CD4-positive, alpha-beta T cell treated with Interleukin-2 at 100 ng/mL for 4 hours (primary cell): ENCODE measurements around the gene OXCT2.

Source experiments
- DNase-seq: peaks from one replicate; pipeline ENCODE4 v3.0.0-alpha.2; 2020; ENCODE audit warnings: low spot score

Gene OXCT2

DNA sequence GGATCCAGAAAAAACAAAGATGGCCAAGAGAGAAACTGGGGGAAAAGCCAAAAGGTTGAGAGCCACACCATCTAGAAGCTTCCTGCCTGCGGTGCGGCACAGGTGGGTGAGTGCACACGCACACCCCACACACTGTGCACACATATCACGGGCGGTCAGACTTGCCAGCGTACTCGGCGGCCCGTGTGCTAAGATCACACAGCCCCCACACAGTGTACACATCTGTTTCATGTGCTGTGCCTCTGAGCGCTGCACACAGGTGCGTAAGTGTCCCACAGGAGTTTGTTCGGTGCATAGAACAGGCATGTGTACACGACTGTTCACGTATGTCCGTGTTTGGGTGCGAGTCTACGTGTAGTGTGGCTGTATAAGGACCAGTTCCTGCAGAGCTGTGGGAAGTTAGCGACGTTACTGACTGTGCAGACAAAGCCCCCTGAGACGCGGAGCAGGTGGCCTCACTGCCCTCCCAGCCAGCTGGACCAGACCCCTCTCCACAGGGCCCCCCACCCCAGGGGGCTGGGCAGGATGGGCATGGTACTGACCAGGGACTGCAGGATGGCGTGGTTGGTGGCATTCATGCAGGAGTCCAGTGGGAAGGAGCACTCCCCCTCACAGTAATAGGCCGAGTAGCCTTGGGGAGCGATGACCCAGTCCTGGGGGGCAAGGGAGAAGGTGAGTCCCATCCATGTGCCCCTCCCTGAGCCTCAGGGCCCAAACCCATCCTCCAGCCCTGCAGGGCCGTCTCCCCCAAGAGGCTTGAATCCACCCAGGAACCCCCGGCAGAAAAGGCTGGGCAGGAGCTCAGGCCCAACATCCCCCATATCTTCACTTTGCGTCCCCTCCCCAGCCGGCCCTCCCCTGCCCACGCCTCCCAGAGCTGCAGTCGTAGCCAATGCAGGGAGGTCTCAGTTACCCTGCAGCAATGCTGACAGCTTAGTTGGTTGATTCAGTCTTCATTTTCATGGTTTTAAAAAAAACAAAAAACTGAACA, 8.3 kb downstream of the OXCT2 start:
- no peak for DNase-seq

DNA sequence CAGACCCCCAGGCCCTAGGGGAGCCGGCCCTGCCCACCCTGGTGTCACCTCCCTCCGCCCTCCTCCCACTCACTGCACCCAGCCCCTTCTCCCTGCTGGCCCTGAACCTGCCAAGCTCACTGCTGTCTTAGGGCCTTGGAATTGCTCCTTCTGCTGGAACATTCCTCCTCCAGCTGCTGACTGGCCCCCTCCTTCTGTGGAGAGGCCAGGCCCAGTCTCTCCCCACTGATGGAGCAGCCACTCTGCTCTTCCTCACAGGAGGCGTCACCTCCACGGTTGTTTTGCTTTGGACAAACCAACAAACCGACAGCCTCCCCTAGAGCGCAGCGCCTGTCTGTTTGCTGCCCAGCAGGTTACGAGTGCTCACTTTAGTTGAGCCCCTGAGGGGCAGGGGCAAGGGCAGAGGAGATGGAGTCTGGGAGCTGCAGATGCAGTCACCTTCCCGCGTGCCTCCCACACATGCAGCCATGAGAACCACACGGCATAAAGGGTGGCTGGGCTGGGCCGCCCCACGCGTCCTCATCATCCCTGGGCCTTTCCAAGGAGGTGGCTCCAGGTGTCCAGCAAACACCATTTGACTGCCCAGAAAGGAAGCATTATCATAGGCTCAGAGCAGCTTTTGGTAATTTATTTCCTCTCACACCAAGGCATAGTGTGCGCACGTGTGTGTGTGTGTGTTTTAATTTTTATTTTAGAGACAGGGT, 9.4 kb downstream of the OXCT2 start:
- DNase-seq, result no peak

GRCh38 chr1:39761016-39761415, 10.1 kb downstream of the OXCT2 start:
- no peak for DNase-seq

DNA sequence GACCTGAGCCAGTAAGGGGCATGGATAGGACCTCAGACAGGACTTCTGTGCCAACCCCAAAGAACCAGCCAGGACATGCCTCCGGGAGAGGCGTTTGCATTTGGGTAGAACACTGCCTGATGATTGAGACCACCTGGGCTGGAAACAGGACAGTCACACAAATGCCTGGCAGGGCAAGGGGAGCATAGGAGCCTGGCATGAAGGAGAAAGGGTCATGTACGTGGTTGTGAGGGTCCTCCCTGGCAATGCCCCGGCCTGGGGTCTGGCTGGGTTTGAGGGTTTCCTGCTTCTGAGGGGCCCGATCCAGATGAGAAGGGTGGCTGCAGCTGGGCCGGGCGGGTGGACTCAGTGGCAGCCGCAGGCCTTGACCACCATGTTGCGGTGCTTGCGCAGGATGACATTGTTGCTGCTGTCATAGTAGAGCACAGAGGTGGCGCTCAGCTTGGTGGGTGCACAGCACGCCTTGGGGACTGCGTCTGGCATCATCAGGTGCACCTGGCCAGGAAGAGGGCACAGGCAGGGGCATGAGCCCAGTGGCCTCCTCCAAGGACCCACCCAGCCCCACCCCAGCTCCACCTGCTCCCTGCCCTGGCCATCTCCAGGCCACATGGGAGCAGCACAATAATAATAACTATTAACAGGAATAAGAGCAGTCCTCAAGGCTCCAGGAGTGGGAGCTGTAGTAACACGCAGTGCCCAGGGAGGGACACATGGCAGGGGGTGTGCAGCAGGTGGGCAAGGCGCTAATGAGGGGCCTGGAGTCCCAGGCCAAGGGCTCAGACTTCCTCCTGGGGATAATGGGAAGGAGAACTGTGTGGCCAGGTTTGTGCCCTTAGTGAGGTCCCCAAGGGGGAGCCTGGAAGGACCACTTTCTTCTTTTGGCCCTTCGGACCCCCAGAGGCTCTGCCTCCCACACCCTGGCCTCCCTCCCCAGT, 10.8 kb downstream of the OXCT2 start:
- no peak for DNase-seq

DNA sequence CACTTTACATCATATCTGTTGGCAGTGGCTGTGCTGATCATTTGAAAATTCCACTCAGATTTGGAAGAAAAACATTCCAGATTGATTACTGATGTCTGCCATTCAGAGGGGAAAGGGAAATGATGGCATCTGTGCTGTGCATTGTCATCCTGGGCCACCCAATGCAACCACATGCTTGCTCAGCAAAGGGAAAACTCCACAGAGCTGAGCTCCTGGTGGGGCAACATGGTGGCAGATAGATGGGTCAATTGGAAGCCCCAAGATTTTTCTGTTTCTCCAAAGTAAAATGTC, 11.8 kb downstream of the OXCT2 start:
- no peak for DNase-seq

- no peak for DNase-seq
Measured at GRCh38 chr1:39758556-39759435, 12.4 kb downstream of the OXCT2 start.

DNA sequence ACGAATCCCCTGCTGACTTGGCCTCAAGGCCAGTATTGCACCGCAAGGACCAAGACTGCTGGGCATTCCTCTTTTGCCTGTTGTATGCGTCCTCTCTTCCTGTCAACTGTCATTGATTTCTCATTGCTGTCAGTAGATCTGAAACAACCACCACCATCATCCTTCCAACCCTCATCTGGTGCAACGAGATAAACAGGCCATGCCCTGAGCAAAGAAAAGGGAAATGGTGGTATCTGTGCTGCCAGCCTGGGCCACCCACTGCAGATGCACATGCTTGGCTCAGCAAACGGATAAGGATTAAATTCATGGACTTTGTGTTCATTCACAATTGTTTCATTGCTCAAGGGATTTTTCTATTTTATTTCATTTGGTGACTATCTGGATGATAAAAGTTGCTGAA, 13.6 kb downstream of the OXCT2 start:
- DNase-seq, result no peak

DNA sequence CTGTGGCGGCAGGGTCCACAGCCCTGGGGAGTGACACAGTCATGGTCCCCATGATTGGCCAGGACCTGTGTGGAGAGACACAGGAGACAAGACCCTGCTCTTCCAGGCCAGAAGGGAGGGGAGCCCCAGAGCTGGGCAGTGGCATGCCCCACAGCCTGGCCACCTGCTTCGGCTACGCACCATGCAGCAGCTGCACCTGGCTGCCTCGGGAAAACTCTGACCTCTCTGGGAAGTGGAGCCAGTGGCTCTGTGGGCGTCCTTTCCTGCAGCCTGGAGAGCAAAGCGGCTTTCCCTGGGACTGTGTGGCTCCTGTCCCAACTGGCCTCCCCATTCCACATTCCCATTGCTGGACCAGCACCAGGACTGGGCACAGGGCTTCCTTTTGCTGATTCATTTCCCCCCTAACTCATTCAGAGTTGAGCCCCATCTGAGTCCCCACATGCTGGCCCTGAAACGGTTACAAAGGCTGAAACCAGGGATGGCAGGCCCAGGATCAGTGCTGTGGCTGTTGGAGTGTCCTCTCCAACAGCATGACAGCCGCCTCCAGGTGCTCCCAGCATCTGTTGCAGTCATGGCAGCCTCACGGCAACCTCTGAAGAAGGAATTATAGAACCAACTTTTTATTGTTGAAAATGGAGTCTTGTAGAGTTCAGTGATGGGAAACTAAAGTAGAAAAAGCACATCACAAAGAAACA, 15.0 kb downstream of the OXCT2 start:
- DNase-seq, result no peak

- no peak for DNase-seq
Measured at GRCh38 chr1:39754906-39755504, 16.1 kb downstream of the OXCT2 start.

DNA sequence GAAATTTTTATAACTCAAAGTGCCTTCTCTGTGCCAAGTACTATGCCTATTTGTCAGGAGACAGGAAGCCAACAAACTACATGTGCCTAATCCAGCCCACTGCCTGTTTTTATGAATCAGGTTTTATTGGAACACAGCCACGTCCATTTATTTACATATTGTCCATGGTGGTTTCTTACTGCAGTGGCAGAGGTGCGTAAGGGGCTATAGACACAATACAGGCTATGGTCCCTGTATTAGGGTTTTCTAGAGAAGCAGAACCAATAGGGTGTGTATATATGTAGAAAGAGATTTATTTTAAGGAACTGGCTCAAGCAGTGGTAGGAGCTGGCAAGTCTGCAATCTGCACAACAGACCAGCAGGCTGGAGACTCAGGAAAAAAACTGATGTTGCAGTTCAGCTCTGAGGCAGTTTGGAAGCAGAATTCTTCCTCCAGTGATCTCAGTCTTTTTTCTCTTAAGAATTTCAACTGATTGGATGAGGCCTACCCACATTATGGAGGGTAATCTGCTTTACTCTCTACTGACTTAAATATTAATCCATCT, 17.1 kb downstream of the OXCT2 start:
- DNase-seq, result no peak

- DNase-seq, result no peak
Measured at GRCh38 chr1:39753132-39754025, 17.8 kb downstream of the OXCT2 start.

DNA sequence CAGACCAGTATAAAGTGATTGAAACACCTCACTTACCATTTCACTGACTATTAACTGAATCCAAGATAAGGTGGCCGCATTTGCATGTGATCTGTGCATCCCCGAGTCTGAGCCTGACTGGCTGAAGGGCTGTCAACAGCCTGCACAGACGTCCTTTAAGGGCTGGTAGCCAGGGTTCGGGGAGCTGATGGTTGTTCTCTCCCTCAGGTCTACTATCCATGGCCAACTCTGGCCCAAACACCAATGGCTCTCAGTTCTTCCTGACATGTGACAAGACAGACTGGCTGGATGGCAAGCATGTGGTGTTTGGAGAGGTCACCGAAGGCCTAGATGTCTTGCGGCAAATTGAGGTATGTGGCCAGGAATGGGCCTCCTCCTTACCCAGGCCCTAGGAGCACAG, 18.4 kb downstream of the OXCT2 start:
- DNase-seq, result no peak

DNA sequence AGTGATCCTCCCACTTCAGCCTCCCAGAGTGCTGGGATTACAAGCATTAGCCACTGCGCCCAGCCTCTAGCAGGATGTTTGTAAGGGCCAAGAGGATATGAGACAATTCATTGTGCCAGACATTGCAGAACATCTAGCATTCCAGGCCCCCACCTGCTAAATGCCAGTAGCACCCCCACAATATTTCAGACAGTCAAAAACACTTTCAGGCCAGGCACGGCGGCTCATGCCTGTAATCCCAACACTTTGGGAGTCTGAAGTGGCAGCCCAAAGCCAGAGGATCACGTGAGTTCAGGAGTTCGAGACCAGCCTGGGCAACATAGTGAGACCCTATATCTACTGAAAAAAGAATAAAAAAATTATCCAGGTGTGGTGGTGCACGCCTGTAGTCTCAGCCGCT, 19.6 kb downstream of the OXCT2 start:
- no peak for DNase-seq

DNA sequence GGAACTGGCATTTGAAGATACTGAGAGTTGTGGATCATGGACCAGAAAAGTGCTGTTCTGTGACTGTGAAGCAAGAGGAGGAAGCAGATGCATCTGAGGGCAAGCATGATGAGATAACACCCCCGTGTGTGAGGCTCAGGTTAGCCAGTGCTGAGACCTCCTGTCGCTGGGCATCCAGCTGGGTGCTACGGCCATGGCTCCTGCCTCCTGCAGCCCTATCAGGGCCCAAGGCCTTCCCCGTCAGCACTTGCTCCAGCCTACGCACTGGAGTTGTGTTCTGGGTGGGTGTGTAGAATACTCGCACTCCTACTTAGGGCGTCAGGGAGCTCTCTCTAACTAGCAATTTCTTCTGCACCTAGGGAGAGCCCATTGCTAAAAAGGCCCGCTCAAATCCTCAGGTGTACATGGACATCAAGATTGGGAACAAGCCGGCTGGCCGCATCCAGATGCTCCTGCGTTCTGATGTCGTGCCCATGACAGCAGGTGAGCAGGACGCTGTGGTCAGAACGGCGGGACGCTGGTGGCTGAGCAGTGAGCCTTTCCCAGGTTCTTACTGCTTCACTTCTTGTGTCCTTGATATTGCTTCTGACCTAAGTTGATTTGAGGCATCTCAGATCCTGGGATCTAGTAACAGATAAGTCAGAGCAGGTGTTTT, 26.0 kb downstream of the OXCT2 start:
- no peak for DNase-seq

DNA sequence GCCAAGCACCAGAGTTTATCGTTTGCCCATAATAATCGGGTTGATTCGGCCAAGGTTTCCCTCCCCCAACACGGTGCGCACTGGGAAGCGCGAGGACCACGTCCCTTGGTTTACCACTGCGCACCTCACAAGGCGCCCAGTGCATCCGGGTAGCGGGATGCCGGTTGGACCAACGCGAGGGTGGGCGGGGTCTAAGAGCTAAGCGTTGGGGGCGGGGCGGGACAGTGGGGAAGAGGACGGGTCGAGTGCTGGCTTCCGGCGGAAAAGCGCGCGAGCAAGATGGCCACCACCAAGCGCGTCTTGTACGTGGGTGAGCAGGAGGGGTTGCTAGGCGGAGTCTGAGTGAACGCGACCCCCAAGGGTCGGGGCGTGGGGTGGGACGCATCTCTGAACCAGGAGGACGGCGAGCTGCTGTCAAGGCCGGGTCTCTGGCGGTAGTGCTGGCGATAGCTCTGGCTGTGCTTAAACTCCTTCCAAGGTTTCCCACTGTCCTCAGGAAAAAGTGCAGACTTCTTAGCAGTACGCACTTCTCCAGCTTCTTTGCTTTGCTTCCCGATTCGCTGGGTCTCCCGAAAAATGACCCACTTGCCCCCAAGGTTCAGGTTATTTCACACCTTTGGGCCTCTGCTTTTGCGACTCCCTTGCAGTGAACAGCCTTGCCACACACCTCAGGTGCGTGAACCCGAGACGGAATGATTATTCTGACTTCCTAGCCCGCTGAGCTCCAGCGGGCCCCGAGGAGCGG, 32.4 kb downstream of the OXCT2 start, which contains the start of gene PPIE:
Gene PPIE (plus strand): TSS at position 261 of the 745 bp plus-strand sequence. CDS start 19 bp downstream, at position 280.
- DNase-seq, result peak; percentile 94

DNA sequence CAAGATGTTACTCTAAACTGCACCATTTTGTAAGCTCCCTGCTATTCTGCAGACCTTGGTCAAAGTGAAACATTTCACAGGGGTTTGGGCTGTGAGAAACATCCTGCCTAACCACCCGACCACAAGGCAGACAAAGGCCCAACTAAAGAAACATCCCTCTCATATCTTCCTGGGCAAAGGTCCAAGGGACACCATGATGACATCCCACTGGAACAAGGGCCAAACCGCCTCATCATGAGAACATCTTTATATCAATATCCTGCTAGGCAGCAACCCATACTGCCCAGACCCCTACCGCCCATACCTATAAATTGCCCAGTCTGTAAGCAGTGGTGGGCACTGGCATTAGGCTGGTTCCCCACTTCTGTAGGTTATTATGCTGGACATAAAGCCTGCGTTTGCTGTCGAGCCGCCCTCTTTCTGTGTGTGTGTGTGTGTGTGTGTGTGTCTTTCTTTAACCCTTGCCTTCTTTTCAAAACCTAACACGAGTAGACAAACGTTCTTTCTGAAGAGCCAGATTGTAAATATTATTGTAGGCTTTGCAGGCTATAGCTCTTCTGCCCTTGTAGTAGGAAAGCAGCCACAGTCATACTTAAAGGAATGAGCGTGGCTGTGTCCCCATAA, 33.5 kb downstream of the OXCT2 start:
- DNase-seq, result no peak

DNA sequence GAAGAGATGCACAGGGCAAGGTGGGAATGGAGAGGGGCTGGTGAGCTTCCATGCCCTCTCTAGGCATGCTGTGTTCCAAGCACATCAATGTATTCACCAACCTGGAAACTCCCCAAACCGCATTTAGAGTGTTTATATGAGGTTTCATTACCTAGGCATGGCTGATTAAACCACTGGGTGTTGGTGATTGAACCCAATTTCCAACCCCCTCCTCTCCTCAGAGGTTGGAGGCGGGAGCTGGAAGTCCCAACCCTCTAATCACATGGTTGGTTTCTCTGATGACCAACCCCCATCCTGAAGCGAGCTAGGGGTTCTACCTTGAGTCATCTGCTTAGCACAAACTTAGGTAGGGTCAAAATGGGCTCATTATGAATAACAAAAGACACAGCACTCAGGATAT, 35.4 kb downstream of the OXCT2 start:
- no peak for DNase-seq
